ENCODE data around the gene PTGS2.

PTGS2 gene

DNA sequence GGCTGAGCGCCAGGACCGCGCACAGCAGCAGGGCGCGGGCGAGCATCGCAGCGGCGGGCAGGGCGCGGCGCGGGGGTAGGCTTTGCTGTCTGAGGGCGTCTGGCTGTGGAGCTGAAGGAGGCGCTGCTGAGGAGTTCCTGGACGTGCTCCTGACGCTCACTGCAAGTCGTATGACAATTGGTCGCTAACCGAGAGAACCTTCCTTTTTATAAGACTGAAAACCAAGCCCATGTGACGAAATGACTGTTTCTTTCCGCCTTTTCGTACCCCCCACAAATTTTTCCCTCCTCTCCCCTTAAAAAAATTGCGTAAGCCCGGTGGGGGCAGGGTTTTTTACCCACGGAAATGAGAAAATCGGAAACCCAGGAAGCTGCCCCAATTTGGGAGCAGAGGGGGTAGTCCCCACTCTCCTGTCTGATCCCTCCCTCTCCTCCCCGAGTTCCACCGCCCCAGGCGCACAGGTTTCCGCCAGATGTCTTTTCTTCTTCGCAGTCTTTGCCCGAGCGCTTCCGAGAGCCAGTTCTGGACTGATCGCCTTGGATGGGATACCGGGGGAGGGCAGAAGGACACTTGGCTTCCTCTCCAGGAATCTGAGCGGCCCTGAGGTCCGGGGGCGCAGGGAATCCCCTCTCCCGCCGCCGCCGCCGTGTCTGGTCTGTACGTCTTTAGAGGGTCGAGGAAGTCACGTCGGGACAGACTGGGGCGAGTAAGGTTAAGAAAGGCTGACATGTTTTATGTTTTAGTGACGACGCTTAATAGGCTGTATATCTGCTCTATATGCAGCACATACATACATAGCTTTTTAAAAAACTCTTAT is at the start of gene PTGS2:
PTGS2 (minus strand) TSS at position 179 of the 817 bp plus-strand sequence; CDS start at position 46, 133 bp downstream.
- peaks cover 9% of the 10 kb centered on the region for H3K36me3 Mint-ChIP-seq (ENCODE audit: low read depth)
- H3K4me1 Mint-ChIP-seq (ENCODE audit: low read depth), result peaks cover 22% of the 10 kb centered on the region
- no peaks in the 10 kb centered on the region for H3K27me3 Mint-ChIP-seq
- H3K9me3 Mint-ChIP-seq, result no peaks in the 10 kb centered on the region
- intact Hi-C loops (cut with micrococcal nuclease), result loop anchor here (1.0 to 10.0 kb wide), 4 partner anchors 62 to 302 kb away; partner anchors contain the start of gene PLA2G4A
- peak within 1 kb of the TSS; percentile 88 for H3K4me3 Mint-ChIP-seq
- H3K27ac Mint-ChIP-seq, result peak within 1 kb of the TSS; percentile 91

DNA sequence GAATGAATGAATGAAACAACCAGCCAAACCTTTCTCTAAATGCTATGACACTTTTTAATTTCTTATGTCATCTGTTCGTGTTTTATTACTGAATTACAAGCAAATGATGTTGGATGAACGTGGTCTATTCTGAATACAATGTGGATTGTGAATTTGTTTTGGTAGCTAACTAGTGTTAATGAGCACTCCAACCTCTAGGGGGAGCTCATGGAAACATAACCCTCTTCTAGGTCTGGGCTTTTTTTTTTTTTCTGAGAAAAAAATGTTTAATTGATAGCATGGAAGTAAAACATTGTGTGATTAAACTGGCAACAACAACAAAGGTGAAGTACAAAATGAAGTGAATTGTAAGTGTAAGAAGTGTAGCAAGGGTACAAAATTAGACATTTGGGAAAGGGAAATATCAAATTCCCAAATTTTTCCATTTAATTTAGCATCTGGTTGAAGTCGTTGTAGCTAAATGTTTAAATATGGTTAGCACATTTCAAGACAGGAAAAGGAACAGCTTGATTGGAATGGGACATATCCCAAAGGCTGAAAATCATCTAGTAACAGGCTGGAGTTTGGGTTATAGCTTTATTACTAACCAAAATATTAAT is 42.6 kb upstream of the PTGS2 start:
- H3K27ac Mint-ChIP-seq, result no peak overlapping the region
- H3K36me3 Mint-ChIP-seq (ENCODE audit: low read depth), result no peaks in the 10 kb centered on the region
- no peaks in the 10 kb centered on the region for H3K27me3 Mint-ChIP-seq
- intact Hi-C loops (cut with micrococcal nuclease), result loop anchor here (5.0 to 10.0 kb wide), 2 partner anchors 202 to 264 kb away; no protein-coding TSS in a partner anchor
- peaks cover 7% of the 10 kb centered on the region for H3K9me3 Mint-ChIP-seq
- H3K4me1 Mint-ChIP-seq (ENCODE audit: low read depth), result no peaks in the 10 kb centered on the region
- H3K4me3 Mint-ChIP-seq, result no peak overlapping the region

DNA sequence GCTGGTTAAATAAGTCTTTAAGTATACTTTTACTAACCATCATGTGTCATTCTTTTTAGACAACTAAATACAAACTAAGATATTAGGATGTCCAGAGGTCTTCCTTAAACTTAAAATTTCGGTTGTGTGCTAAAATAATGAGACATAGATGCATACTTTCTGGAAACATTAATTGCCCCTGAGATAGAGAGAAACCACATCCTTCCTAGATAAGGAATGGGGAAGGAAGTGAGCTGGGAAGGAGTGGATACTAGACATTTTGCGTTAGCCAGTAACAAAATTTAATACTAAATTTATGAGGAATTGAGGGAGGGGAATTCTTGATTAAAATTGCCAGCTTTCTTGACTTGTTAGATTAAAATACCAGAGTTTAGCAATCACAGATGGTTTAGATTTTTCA is 37.1 kb upstream of the PTGS2 start:
- no peaks in the 10 kb centered on the region for H3K36me3 Mint-ChIP-seq (ENCODE audit: low read depth)

DNA sequence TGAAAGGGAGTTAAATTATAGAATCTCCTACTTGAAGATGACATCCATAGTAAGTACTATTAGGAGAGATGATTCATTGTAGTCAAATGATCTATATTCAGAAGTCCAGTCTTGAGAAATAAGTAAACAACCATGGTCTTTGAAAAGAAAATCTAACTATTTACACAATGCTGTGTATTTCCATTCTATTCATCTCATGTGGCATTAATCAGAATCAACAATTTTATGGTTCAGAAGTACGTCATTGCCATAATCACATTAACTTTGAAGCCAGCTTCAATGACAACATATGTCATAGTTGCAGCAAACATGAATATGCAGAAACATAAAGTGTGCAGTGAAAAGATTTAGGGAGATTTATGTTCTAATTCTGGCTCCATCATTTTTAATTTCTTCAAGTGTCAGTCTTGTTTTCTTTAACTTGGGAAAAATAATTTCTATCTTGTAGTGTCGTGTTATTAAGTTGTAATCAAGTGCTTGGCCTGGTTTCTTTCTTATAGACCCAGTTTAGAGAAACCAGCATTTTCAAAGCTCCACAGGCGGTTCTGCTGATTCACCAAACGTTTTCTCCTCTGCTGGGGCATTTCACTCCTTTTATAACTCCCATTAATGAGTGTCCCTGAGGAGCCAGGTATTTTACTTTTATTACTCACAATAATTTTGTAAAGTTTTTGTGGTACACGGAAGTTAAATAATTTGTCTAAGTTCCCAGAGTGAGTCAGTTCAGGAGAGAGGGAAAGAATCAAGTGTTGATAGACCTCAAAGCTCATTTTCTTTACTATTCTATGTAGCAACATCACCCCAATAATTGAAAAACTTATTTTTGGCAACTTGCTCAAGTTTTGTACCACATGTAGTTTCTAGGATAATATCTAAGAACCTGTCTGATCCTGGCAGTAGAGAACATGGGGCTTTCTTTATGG is 35.9 kb upstream of the PTGS2 start:
- Mint-ChIP-seq H3K4me3 (no peak overlapping the region), H3K36me3 (ENCODE audit: low read depth) (no peaks in the 10 kb centered on the region), H3K9me3 (no peaks in the 10 kb centered on the region), H3K4me1 (ENCODE audit: low read depth) (peaks cover 12% of the 10 kb centered on the region), H3K27ac (no peak overlapping the region), H3K27me3 (no peaks in the 10 kb centered on the region)
- intact Hi-C loops (cut with micrococcal nuclease), result no loop called here

More for the DNA sequence above, 37.1 kb upstream of the PTGS2 start:
- Mint-ChIP-seq H3K27ac (no peak overlapping the region), H3K4me3 (no peak overlapping the region), H3K27me3 (no peaks in the 10 kb centered on the region), H3K9me3 (no peaks in the 10 kb centered on the region), H3K4me1 (ENCODE audit: low read depth) (peaks cover 12% of the 10 kb centered on the region)
- intact Hi-C loops (cut with micrococcal nuclease), result no loop called here

DNA sequence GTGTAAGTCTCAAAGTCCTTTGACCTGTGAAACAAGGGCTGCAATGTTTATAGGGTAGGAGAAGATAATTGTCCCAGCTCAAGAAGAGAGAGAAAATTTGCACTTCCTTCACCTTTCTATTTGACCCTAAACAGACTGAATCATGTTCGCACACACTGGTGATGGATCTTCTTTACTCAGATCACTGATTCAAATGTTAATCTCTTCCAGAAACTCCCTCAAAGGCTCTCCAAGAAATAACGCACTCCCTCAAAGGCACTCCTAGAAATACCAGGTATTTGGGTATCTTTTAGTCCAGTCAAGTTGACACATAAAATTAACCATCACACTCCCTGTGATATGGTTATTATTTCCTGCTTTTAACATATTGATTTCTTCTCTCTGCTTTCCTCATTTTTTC is 30.5 kb upstream of the PTGS2 start:
- Mint-ChIP-seq H3K36me3 (ENCODE audit: low read depth) (no peaks in the 10 kb centered on the region), H3K27ac (no peak overlapping the region), H3K4me1 (ENCODE audit: low read depth) (peaks cover 7% of the 10 kb centered on the region), H3K9me3 (no peaks in the 10 kb centered on the region), H3K4me3 (no peak overlapping the region), H3K27me3 (no peaks in the 10 kb centered on the region)
- intact Hi-C loops (cut with micrococcal nuclease), result no loop called here

DNA sequence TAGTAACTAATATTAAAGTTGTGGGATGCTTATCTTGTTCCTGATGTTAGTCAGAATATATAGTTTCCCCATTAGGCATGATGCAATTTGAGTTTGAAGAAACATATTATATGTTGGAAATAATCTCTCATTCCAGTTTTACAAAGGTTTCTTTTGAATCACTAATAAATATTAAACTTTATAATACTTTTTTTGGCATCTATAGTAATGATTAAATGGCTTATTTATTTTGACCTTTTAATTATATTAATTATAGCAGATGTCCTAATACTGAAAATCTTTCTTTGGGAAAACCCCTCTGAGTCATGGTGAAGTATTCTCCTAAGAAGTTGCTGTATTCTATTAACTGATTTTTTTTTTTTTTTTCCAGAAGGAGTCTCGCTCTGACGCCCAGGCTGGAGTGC is 28.5 kb upstream of the PTGS2 start:
- Mint-ChIP-seq H3K4me1 (ENCODE audit: low read depth) (no peaks in the 10 kb centered on the region), H3K27me3 (no peaks in the 10 kb centered on the region), H3K4me3 (no peak overlapping the region), H3K27ac (no peak overlapping the region), H3K36me3 (ENCODE audit: low read depth) (no peaks in the 10 kb centered on the region), H3K9me3 (no peaks in the 10 kb centered on the region)
- intact Hi-C loops (cut with micrococcal nuclease), result no loop called here

DNA sequence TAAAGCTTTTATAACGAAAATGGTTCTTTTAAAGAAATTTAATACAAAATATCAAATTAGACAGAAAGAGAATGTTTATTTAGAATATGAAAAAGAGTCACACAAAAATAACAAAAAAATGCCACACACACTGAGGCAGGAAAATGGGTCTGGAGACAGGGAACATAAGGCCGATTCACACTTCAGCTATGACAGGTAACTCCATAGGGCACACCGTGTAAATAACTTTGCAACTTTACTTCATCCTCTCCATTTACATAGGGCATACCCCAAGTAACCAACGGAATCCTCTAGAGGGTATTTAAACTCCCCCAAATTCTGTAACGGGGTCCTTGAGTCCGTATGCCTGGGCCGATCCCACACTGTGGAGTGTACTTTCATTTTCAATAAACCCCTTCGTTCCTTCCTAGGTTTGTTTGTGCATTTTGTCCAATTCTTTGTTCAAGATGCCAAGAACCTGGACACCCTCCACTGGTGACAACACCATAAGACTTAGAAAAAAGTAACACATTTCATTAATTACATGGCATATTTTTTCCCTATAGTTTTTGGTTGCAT is 23.1 kb upstream of the PTGS2 start:
- Mint-ChIP-seq H3K4me1 (ENCODE audit: low read depth) (no peaks in the 10 kb centered on the region), H3K27me3 (no peaks in the 10 kb centered on the region), H3K9me3 (no peaks in the 10 kb centered on the region), H3K27ac (no peak overlapping the region), H3K36me3 (ENCODE audit: low read depth) (no peaks in the 10 kb centered on the region), H3K4me3 (no peak overlapping the region)
- intact Hi-C loops (cut with micrococcal nuclease), result no loop called here

DNA sequence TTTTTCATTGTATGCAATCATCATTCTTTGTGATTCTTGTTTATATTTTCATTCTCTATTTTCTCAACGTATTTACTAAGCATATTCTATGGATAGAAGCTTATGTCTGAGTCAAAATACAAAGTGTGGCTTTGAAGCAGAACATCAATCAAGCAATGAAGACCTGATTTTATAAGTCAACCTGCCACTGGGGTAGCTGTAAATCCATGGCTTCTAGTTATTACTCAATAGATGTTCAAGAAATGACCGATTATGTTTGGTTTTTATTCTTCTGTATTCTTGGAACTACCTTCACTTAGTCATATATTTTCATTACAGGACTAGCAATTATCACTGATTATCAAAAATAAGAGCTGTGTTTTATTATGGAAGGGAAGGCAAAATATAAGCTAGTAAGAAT is 20.5 kb upstream of the PTGS2 start:
- H3K27me3 Mint-ChIP-seq, result no peaks in the 10 kb centered on the region
- no peak overlapping the region for H3K4me3 Mint-ChIP-seq
- no peaks in the 10 kb centered on the region for H3K36me3 Mint-ChIP-seq (ENCODE audit: low read depth)
- no peak overlapping the region for H3K27ac Mint-ChIP-seq
- intact Hi-C loops (cut with micrococcal nuclease), result no loop called here
- H3K9me3 Mint-ChIP-seq, result no peaks in the 10 kb centered on the region
- no peaks in the 10 kb centered on the region for H3K4me1 Mint-ChIP-seq (ENCODE audit: low read depth)

DNA sequence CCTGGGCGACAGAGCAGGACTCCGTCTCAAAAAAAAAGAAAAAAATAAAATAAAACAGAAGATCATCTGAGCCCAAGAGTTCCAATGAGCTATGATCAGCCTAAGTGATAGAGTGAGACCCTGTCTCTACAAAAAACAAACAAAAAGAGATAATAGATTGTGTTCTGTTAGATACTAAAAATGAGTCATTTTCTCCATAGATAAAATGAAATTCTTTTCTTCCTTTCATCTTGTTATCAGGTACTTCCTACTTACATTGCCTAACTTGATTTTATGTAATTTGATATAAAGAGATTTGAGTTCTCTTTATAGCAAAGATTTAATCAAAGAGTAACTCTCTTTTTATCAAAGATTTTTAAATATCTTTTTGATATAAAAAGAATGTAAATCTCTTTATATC is 19.3 kb upstream of the PTGS2 start:
- intact Hi-C loops (cut with micrococcal nuclease), result no loop called here
- Mint-ChIP-seq H3K36me3 (ENCODE audit: low read depth) (no peaks in the 10 kb centered on the region), H3K9me3 (no peaks in the 10 kb centered on the region), H3K27ac (no peak overlapping the region), H3K4me3 (no peak overlapping the region), H3K27me3 (no peaks in the 10 kb centered on the region), H3K4me1 (ENCODE audit: low read depth) (no peaks in the 10 kb centered on the region)

DNA sequence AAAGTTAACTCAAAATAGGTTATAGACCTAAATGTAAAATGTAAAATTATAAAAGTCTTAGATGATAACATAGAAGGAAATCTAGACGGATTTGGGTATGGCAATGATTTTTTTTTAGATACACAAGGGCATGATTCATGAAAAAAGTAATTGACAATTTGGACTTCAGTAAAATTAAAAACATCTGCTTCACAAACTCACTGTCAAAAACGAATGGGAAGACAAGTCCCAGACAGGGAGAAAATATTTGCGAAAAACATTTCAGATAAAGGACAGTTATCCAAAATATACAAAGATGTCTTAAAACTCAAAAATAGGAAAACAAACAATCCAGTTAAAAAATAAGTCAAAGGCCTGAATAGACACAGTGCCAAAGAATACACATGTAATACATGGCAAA is 9.7 kb upstream of the PTGS2 start:
- Mint-ChIP-seq H3K4me3 (no peak overlapping the region), H3K27me3 (no peaks in the 10 kb centered on the region), H3K9me3 (no peaks in the 10 kb centered on the region), H3K27ac (no peak overlapping the region), H3K4me1 (ENCODE audit: low read depth) (peaks cover 7% of the 10 kb centered on the region), H3K36me3 (ENCODE audit: low read depth) (no peaks in the 10 kb centered on the region)
- intact Hi-C loops (cut with micrococcal nuclease), result loop anchor here (10.0 kb wide), 1 partner anchor 285 kb away; no protein-coding TSS in a partner anchor

DNA sequence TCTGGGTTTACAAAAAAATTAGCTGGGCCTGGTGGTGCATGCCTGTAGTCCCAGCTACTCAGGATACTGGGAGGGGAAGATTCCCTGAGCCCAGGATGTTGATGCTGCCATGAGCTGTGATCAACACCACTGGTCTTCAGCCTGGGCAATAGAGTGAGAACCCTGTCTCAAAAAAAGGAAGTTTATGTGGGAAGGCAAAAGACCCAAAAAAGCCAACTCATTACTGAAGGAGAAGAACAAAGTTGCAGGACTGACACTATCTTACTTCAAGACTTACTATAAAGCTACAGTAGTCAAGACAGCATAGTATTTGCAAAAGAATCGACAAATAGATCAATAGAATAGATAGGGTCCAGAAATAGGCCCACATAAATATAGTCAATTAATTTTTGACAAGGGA is 9.2 kb upstream of the PTGS2 start:
- intact Hi-C loops (cut with micrococcal nuclease), result loop anchor here (10.0 kb wide), 1 partner anchor 285 kb away; no protein-coding TSS in a partner anchor
- no peaks in the 10 kb centered on the region for H3K36me3 Mint-ChIP-seq (ENCODE audit: low read depth)
- H3K27ac Mint-ChIP-seq, result no peak overlapping the region
- no peaks in the 10 kb centered on the region for H3K9me3 Mint-ChIP-seq
- no peaks in the 10 kb centered on the region for H3K27me3 Mint-ChIP-seq
- no peak overlapping the region for H3K4me3 Mint-ChIP-seq
- peaks cover 7% of the 10 kb centered on the region for H3K4me1 Mint-ChIP-seq (ENCODE audit: low read depth)

DNA sequence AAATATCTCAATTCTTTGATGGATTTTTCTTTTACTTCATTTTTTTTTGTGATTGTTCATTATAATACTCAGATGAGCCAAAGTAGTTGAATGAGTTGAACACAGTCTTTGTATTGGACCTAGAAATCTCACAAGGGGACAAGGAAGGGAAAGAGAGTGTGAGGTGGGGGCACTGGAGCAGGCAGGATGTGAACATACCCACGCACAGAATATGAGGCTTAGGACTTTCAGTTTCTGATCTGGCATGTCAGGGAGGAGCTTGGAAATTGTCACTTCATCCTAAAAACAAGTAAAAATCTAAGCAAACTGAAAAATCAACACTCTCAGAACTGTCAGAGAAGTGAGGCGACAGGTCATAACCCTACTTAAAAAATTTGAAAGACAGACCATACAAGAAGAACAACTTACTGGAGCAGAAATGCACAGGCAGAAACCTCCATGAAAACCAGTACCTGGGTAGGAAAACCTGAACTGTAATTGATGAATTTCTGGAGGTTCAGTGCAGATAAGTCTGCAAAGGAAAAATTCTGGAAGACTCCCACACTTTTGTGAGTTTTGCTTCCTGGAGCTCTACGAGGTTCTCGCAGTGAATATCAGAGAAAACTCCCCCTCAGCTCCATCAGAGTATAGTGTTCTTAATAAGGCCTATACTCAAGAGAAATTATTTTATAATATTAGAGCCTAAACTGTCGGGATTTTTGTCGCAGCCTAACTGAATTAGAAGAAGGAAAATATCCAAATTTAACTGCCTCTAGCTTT is 3.6 kb upstream of the PTGS2 start:
- intact Hi-C loops (cut with micrococcal nuclease), result loop anchor here (2.0 to 10.0 kb wide), 4 partner anchors 143 to 298 kb away; partner anchors contain the start of gene PLA2G4A
- H3K4me3 Mint-ChIP-seq, result no peak overlapping the region
- no peaks in the 10 kb centered on the region for H3K27me3 Mint-ChIP-seq
- H3K27ac Mint-ChIP-seq, result peak overlapping the region; percentile 10
- H3K9me3 Mint-ChIP-seq, result no peaks in the 10 kb centered on the region
- peaks cover 9% of the 10 kb centered on the region for H3K36me3 Mint-ChIP-seq (ENCODE audit: low read depth)
- peaks cover 22% of the 10 kb centered on the region for H3K4me1 Mint-ChIP-seq (ENCODE audit: low read depth)

DNA sequence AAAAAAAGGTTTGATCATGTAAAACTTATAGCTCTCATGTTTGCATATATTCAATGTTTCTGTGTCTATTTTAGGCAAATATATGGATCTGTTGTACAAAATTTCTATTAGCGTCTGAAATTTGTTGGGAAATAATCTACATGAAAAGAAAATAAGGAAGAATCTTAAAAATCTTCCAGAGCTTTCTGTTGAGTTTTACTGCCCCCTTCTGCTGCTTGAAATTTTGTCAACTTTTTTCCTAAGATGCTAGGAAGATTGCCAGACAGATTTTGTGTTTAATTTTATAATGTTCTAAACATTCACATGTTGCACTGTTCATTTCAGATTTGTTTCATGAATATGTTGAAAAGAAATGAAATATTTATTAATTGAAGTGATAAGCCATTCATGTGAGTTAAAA is 2.5 kb upstream of the PTGS2 start:
- no peaks in the 10 kb centered on the region for H3K9me3 Mint-ChIP-seq
- H3K36me3 Mint-ChIP-seq (ENCODE audit: low read depth), result peaks cover 9% of the 10 kb centered on the region
- H3K4me1 Mint-ChIP-seq (ENCODE audit: low read depth), result peaks cover 22% of the 10 kb centered on the region
- H3K27ac Mint-ChIP-seq, result no peak overlapping the region
- no peak overlapping the region for H3K4me3 Mint-ChIP-seq
- intact Hi-C loops (cut with micrococcal nuclease), result loop anchor here (1.0 to 10.0 kb wide), 5 partner anchors 77 to 300 kb away; partner anchors contain the start of gene PLA2G4A
- H3K27me3 Mint-ChIP-seq, result no peaks in the 10 kb centered on the region

All from dendritic cell treated with granulocyte-macrophage colony-stimulating factor and Interleukin-4, amounts not matched to agents 40 ng/mL and 50 ng/mL, for 4 days (primary cell).